K562 (cell line): Measurements from ENCODE around the gene CHODL. TPM values are rescaled to one million over a fixed set of nuclear protein-coding genes. Genes with fewer than 3 reads are reported as not detected.

Experiments
- ATAC-seq: fragments of 200-7000 bp; cut with Tn5 transposase; 3 replicates; pipeline ENCODE4 v1.9.1; 2020; ENCODE audit warnings: moderate library complexity
- BruUV-seq: library from RNA; stranded (reverse); fragments of 400-500 nt; replicated peaks from 2 replicates; lab custom pipeline; 2021; lab: Mats Ljungman, UMichigan
- CTCF ChIA-PET: fragments of 300-600 bp; formaldehyde crosslinking; extraction: SDS; loops from one replicate; lab custom pipeline; 2021; ENCODE audit warnings: low intra/inter-chr PET ratio; lab: Yijun Ruan, JAX
- POLR2A ChIA-PET: fragments of 300-600, 350-650 bp; sonication (Branson Sonifier 250); formaldehyde crosslinking; extraction: SDS; loops from one replicate; lab custom pipeline; 2021; ENCODE audit warnings: antibody characterized with exemption, inconsistent platforms; lab: Yijun Ruan, JAX
- DNase-seq, 4 experiments: peaks; one replicate each; pipeline versions ENCODE4 v3.0.0 to v3.0.0-alpha.2; 2011 to 2018; ENCODE audit warnings: low spot score in 3 of 4, mixed read lengths in 3 of 4; ENCODE audit errors: extremely low read depth in 1 of 4
- FAIRE-seq: peaks from 2 replicates; lab custom pipeline; 2011; peaks lifted over from hg19 to GRCh38; lab: Jason Lieb, UNC
- H2AFZ ChIP-seq: 2 replicates; pipeline ENCODE4 v1.6.0; 2011; ENCODE audit warnings: low read depth, low read length, control low read depth, inconsistent platforms
- H3K27ac ChIP-seq: fragments of 200-600 bp; 3 replicates; pipeline ENCODE4 v1.8.0; 2011; ENCODE audit warnings: low read depth, mild to moderate bottlenecking, control low read depth, inconsistent platforms, low read length, moderate library complexity, mixed read lengths; ENCODE audit errors: extremely low read depth
- H3K27me3 ChIP-seq, 2 experiments: fragments of 300-600 bp in 1 of 2; 2 replicates in 1 of 2; 3 replicates in 1 of 2; pipeline versions ENCODE4 v1.6.0 to v1.8.0; 2011; ENCODE audit warnings: inconsistent platforms in 2 of 2, low read length in 2 of 2, mild to moderate bottlenecking in 1 of 2, mixed read lengths in 1 of 2, moderate library complexity in 1 of 2; ENCODE audit not compliant: control insufficient read depth in 2 of 2, insufficient read depth in 2 of 2
- H3K36me3 ChIP-seq: fragments of 300-600 bp; 3 replicates; pipeline ENCODE4 v1.8.0; 2011; ENCODE audit warnings: mild to moderate bottlenecking, low read length, inconsistent platforms; ENCODE audit not compliant: control insufficient read depth, insufficient read depth
- H3K4me1 ChIP-seq, 2 experiments: fragments of 200-600 bp in 1 of 2; replicated peaks in 1 of 2; 2 replicates in 1 of 2; 3 replicates in 1 of 2; pipeline versions ENCODE4 v1.5.1 to v1.8.0; 2011; ENCODE audit warnings: inconsistent platforms in 2 of 2, low read length in 2 of 2, mild to moderate bottlenecking in 1 of 2, mixed read lengths in 1 of 2, moderate library complexity in 1 of 2; ENCODE audit not compliant: control insufficient read depth in 2 of 2, insufficient read depth in 2 of 2
- H3K4me2 ChIP-seq: 2 replicates; pipeline ENCODE4 v1.6.1; 2011; ENCODE audit warnings: low read length, control low read depth, inconsistent platforms, mixed read lengths; ENCODE audit not compliant: insufficient read depth
- H3K4me3 ChIP-seq: fragments of 200-600 bp; sonication (generic), shearing (Covaris generic); 2 replicates; pipeline ENCODE4 v1.5.1; 2016; ENCODE audit warnings: control low read depth, inconsistent platforms
- H3K79me2 ChIP-seq: fragments of 200-600 bp; 3 replicates; pipeline ENCODE4 v1.8.0; 2011; ENCODE audit warnings: low read length, inconsistent platforms; ENCODE audit not compliant: control insufficient read depth, insufficient read depth
- H3K9ac ChIP-seq, 2 experiments: 2 replicates each; pipeline versions ENCODE4 v1.6.0 to v1.6.1; 2011; ENCODE audit warnings: low read depth in 2 of 2, low read length in 2 of 2, control low read depth in 1 of 2, inconsistent platforms in 1 of 2, mild to moderate bottlenecking in 1 of 2, mixed read lengths in 1 of 2; ENCODE audit not compliant: insufficient read depth in 1 of 2
- H3K9me1 ChIP-seq: one replicate; pipeline ENCODE4 v1.6.0; 2011; ENCODE audit warnings: inconsistent platforms, mild to moderate bottlenecking, low read length, moderate library complexity; ENCODE audit not compliant: control insufficient read depth, insufficient read depth
- H3K9me3 ChIP-seq: replicated peaks from 2 replicates; pipeline ENCODE4 v1.5.1; 2011; ENCODE audit warnings: low read depth, low read length, inconsistent platforms; ENCODE audit not compliant: control insufficient read depth, insufficient read depth
- H4K20me1 ChIP-seq: replicated peaks from 2 replicates; pipeline ENCODE4 v1.6.1; 2011; ENCODE audit warnings: low read length, inconsistent platforms, mixed read lengths; ENCODE audit not compliant: control insufficient read depth, insufficient read depth
- CTBP1 ChIP-seq: fragments of 450-650 bp; IDR thresholded peaks from 2 replicates; pipeline ENCODE4 v1.6.1; 2016; ENCODE audit warnings: borderline replicate concordance
- ELF4 ChIP-seq: fragments of 450-650 bp; formaldehyde crosslinking; IDR thresholded peaks from 2 replicates; pipeline ENCODE4 v1.4.0; 2022; ENCODE audit warnings: missing genetic modification characterization
- FIP1L1 ChIP-seq: fragments of 200-400 bp; formaldehyde crosslinking; IDR thresholded peaks from 2 replicates; pipeline ENCODE4 v1.6.1; 2018; ENCODE audit warnings: mild to moderate bottlenecking, low read depth, low read length; ENCODE audit not compliant: poor library complexity, severe bottlenecking
- RBM34 ChIP-seq: fragments of 200-400 bp; formaldehyde crosslinking; IDR thresholded peaks from 2 replicates; pipeline ENCODE4 v1.6.1; 2018; ENCODE audit warnings: low read length, borderline replicate concordance; ENCODE audit not compliant: insufficient read depth
- RBM39 ChIP-seq: fragments of 200-400 bp; formaldehyde crosslinking; optimal IDR thresholded peaks from 2 replicates; pipeline ENCODE3; 2018; ENCODE audit warnings: low read depth, low read length
- SIX5 ChIP-seq, 2 experiments: IDR thresholded peaks; 2 replicates each; pipeline ENCODE4 v1.6.1; 2011; ENCODE audit warnings: low read length in 2 of 2, borderline replicate concordance in 1 of 2, low read depth in 1 of 2, mild to moderate bottlenecking in 1 of 2, moderate library complexity in 1 of 2; ENCODE audit not compliant: insufficient read depth in 1 of 2
- ZBTB40 ChIP-seq, 2 experiments: fragments of 450-650 bp in 1 of 2; sonication (generic) in 1 of 2; formaldehyde crosslinking in 1 of 2; IDR thresholded peaks; 2 replicates each; pipeline versions ENCODE4 v1.7.1 to v1.9.0; 2016 to 2022; ENCODE audit warnings: inconsistent platforms in 1 of 2, mild to moderate bottlenecking in 1 of 2, missing genetic modification reagents in 1 of 2
- ZNF41 ChIP-seq: fragments of 250-450 bp; sonication (Bioruptor Pico); conservative IDR thresholded peaks from 2 replicates; pipeline ENCODE4 v1.4.0; 2020; ENCODE audit warnings: mild to moderate bottlenecking
- WGBS: fragments of 100-300 bp; shearing (Covaris generic); methylation state at CpG from one replicate; pipeline ENCODE4 v1.1.6; 2016; ENCODE audit warnings: low coverage, mixed read lengths; ENCODE audit not compliant: insufficient coverage; ENCODE audit errors: missing lambda C conversion rate; 5-methylcytosine and 5-hydroxymethylcytosine counted together
- in situ Hi-C: fragments of 300-500 bp; cut with MboI; formaldehyde crosslinking; loops from 4 replicates; pipeline ENCODE4 v1.15.0; 2018; ENCODE audit warnings: inconsistent platforms, mixed read lengths
- intact Hi-C: fragments of 100-400 bp; cut with micrococcal nuclease; formaldehyde crosslinking; loops from 2 replicates; pipeline ENCODE4 v1.14.2; 2022
- polyA plus RNA-seq, 8 experiments: library from polyadenylated mRNA; depleted of rRNA in 4 of 8; stranded (reverse) in 5 of 8; unstranded in 3 of 8; fragments of >200 nt; fragmentation: Nextera tagmentation in 2 of 8; fragmentation: Illumina TruSeq in 1 of 8; extraction: Ambion mirVana in 2 of 8; extraction: Trizol in 1 of 8; gene quantifications; 2 replicates each; pipeline versions ENCODE4 v1.2.1 to v1.2.3, GENCODE V29; 2011 to 2014; ENCODE audit warnings: inconsistent platforms in 1 of 8, missing spikeins in 1 of 8
- total RNA-seq, 7 experiments: library from RNA; depleted of rRNA in 6 of 7; stranded (reverse); fragments of >200 nt in 6 of 7; fragmentation: Illumina TruSeq in 2 of 7; extraction: Trizol in 2 of 7; gene quantifications; 2 replicates each; pipeline versions ENCODE4 v1.2.1 to v1.2.3, GENCODE V29; 2011 to 2021; ENCODE audit warnings: low replicate concordance in 1 of 7

CHODL gene
- total and polyA plus RNA-seq, 9 of the 15 experiments (the other 6 are each of a cell fraction or from before 2014, with no cell fraction given): not detected

DNA sequence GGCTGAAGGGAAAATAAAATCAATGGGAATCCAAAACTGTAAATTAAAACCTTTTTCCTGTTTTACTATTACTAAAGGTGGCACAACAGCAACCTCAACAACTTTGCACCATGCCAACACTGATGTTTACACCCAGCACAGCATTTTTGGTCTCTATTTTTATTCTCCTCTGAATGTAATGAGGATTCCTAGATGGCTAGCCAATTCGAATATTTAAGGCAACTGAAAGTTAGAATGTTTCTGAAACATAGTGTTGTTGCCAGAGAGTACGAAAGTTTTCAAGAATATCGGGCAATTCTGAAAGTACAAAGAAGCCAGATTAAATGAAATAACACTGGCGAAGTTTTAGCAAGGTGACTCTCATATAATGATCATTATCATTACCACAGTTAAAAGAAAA is 40.7 kb downstream of the CHODL start:
- H4K20me1 ChIP-seq: no peaks in the 10 kb centered on the region
- no peak overlapping the region for H2AFZ ChIP-seq
- H3K27me3 ChIP-seq: no peaks in the 10 kb centered on the region
- no peaks in the 10 kb centered on the region for H3K79me2 ChIP-seq
- ChIA-PET CTCF (no interaction called here), POLR2A (no interaction called here)
- no peak overlapping the region for H3K9ac ChIP-seq
- H3K9me3 ChIP-seq: no peaks in the 10 kb centered on the region
- H3K4me1 ChIP-seq: no peaks in the 10 kb centered on the region
- 1% methylated on average over 4 of the region's 4 CpGs for WGBS
- no peak overlapping the region for H3K4me3 ChIP-seq
- ATAC-seq (no peak), DNase-seq (no peak), FAIRE-seq (no peak)
- no peaks in the 10 kb centered on the region for H3K9me1 ChIP-seq
- no peaks in the 10 kb centered on the region for H3K36me3 ChIP-seq
- H3K4me2 ChIP-seq: no peak overlapping the region
- intact Hi-C loops (no loop called here), in situ Hi-C loops (no loop called here)
- no TSS peak for BruUV-seq
- no peak overlapping the region for H3K27ac ChIP-seq
- no peak for TF ChIP-seq FIP1L1
- no peak for TF ChIP-seq ZBTB40 (IDR thresholded peaks at IDR 0.05)
- TF ChIP-seq ZBTB40 (CRISPR knock-in tag; IDR thresholded peaks at IDR 0.05): no peak
- no peak for TF ChIP-seq ELF4 (CRISPR knock-in tag)
- TF ChIP-seq CTBP1: no peak
- no peak for TF ChIP-seq RBM39
- no peak for TF ChIP-seq ZNF41 (CRISPR knock-in tag)
- TF ChIP-seq RBM34: no peak
- TF ChIP-seq SIX5 (IDR thresholded peaks at IDR 0.05; ENCODE audit: borderline replicate concordance in 1 of 2, insufficient read depth in 1 of 2, low read depth in 1 of 2, low read length in 2 of 2): no peak
